ENCODE results near the gene BTBD9. TPM values are rescaled to one million over a fixed set of nuclear protein-coding genes. Genes with fewer than 3 reads are reported as not detected.

Gene BTBD9
- total and polyA plus RNA-seq, 5 donors from 2014 or later, result 11.6 to 79.7 (median 16.7) TPM

DNA sequence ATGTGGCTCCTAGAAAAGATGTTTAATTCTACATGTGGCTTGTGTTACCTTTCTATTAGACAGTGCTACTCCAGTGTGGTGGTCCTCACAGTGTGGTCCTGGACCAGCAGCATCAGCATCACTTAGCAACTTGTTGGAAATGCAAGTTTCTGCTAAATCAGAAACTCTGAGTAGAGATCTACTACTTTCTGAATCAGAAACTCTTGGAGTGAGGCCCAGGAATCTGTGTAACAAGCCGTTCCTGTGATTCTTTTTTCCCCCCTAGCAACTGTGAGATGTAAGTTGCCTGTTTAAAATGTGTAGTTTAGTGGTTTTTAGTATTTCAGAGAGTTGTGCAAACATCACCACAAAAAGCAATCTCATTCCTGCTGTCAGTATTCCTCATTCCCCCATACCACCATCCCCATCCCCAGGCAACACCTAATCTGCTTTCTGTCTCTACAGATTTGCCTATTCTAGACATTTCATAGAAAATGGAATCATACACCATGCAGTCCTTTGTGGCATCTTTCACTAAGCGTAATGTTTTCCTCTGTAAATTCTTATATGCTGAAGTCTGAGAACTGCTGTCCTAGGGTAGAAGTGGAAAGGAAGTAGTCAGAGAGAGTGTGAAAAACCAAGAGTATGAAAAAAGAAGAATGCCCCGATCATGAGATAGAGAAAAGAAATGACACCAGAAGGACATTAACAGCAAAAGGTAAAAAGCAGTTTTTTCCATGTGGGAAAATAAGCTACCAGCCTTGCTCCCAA, 18.9 kb upstream of the BTBD9 start:
- Mint-ChIP-seq H3K36me3 (peaks cover 27% of the 10 kb centered on the region), H3K4me3 (no peak overlapping the region), H3K27me3 (no peaks in the 10 kb centered on the region), H3K9me3 (no peaks in the 10 kb centered on the region), H3K27ac (no peak overlapping the region), H3K4me1 (no peaks in the 10 kb centered on the region)
- no peaks in the 10 kb centered on the region for H3K9me3 ChIP-seq (ENCODE audit: control insufficient read depth in 2 of 2, low read length in 2 of 2)
- H3K4me1 ChIP-seq (ENCODE audit: control insufficient read depth, insufficient read depth, low read length, poor library complexity, severe bottlenecking), result no peaks in the 10 kb centered on the region
- no peaks in the 10 kb centered on the region for H3K36me3 ChIP-seq (ENCODE audit: control insufficient read depth, insufficient read depth, low read length)
- H3K27me3 ChIP-seq (ENCODE audit: control insufficient read depth, insufficient read depth, low read length), result no peaks in the 10 kb centered on the region
- H3K4me3 ChIP-seq (ENCODE audit: low read depth, low read length), result no peak overlapping the region
- DNase-seq (no peak), ATAC-seq (ENCODE audit: low read depth in 2 of 2) (no peak)
- no peak overlapping the region for H3K27ac ChIP-seq (ENCODE audit: insufficient read depth, low read length, poor library complexity, severe bottlenecking)

DNA sequence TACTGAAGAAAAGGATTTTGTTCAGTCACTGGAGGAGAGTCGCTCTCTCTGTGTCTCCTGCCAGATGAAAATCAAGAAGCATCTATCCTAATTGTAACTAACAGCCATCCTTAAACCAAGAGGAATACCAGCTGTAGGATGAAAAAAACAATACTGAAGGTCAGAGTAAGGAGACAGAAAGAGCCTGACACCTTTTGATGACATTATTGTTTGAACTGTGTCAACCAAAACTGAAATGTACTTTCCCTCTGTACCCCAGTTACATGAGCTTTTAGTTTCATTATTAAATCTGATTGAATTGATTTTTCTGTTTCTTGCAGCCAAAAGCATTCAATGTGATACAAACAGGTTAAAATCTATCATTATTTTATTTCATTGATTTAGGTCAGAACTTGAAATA, 17.2 kb upstream of the BTBD9 start:
- H3K27ac ChIP-seq (ENCODE audit: insufficient read depth, low read length, poor library complexity, severe bottlenecking), result no peak overlapping the region
- H3K36me3 Mint-ChIP-seq, result peaks cover 19% of the 10 kb centered on the region
- H3K4me3 ChIP-seq (ENCODE audit: low read depth, low read length), result no peak overlapping the region
- no peaks in the 10 kb centered on the region for H3K4me1 ChIP-seq (ENCODE audit: control insufficient read depth, insufficient read depth, low read length, poor library complexity, severe bottlenecking)
- H3K4me1 Mint-ChIP-seq, result no peaks in the 10 kb centered on the region
- H3K27ac Mint-ChIP-seq, result no peak overlapping the region
- no peaks in the 10 kb centered on the region for H3K27me3 ChIP-seq (ENCODE audit: control insufficient read depth, insufficient read depth, low read length)
- H3K36me3 ChIP-seq (ENCODE audit: control insufficient read depth, insufficient read depth, low read length), result no peaks in the 10 kb centered on the region
- no peak overlapping the region for H3K4me3 Mint-ChIP-seq
- H3K27me3 Mint-ChIP-seq, result no peaks in the 10 kb centered on the region
- DNase-seq (no peak), ATAC-seq (ENCODE audit: low read depth in 2 of 2) (no peak)
- H3K9me3 Mint-ChIP-seq, result no peaks in the 10 kb centered on the region
- no peaks in the 10 kb centered on the region for H3K9me3 ChIP-seq (ENCODE audit: control insufficient read depth in 2 of 2, low read length in 2 of 2)

DNA sequence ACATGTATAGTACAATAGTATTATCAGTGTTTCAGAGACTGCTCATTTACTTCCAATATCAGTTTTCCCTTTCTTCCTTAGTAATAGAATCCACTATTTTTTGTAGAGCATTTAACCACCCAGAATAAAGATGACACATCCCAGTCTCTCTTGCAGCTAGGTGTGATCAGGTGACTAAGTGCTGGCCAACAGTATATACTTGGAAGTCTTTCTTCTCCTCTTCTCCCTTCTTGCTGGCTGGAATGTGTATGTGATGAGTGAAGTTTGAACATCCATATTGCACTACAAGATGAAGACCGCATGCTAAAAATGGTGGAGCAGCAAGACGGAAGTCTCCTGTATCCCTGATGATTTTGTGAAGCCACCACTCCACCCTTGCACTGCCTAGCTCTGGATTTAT, 14.5 kb upstream of the BTBD9 start:
- H3K4me3 Mint-ChIP-seq, result no peak overlapping the region
- no peak for ATAC-seq (ENCODE audit: low read depth in 2 of 2)
- H3K9me3 Mint-ChIP-seq, result peaks cover 0 to 5% (median 0%) of the 10 kb centered on the region in 7 donors

DNA sequence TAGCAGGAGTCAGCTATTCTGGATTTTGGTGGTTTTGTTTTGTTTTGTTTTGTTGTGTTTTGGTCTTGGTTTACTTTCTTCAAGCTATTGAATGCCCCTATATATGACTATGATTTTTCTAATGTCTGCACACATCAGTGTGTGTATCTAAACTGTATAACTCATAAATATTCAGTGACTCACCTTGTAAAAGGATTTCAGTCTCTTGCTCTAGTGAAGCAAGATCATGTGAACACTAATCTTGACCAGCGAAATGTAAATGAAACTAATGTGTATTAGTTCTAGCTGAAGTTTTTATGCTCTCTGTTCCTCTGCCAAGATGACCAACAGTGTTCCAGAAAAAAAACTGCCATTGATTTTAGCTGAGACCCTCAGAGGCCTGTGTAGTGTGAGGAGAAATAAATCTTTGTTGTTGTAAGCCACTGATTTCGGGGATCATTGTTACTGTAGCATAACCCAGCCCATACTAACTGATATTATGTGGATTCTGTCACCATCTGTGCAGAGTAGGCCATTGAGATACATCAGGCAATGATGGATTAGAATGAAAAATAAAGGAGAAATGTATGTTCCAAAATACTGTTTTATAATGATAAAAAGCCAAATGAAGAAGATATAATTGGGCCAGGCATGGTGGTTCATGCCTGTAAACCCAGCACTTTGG, 11.5 kb upstream of the BTBD9 start:
- no peaks in the 10 kb centered on the region for H3K27me3 Mint-ChIP-seq
- H3K9me3 Mint-ChIP-seq, result peaks cover 0 to 5% (median 0%) of the 10 kb centered on the region in 7 donors
- peaks cover 12% of the 10 kb centered on the region for H3K36me3 Mint-ChIP-seq
- Histone ChIP-seq H3K4me3 (ENCODE audit: low read depth, low read length) (no peak overlapping the region), H3K9me3 (ENCODE audit: control insufficient read depth in 2 of 2, low read length in 2 of 2) (no peaks in the 10 kb centered on the region), H3K27ac (ENCODE audit: insufficient read depth, low read length, poor library complexity, severe bottlenecking) (no peak overlapping the region), H3K36me3 (ENCODE audit: control insufficient read depth, insufficient read depth, low read length) (no peaks in the 10 kb centered on the region), H3K4me1 (ENCODE audit: control insufficient read depth, insufficient read depth, low read length, poor library complexity, severe bottlenecking) (no peaks in the 10 kb centered on the region), H3K27me3 (ENCODE audit: control insufficient read depth, insufficient read depth, low read length) (no peaks in the 10 kb centered on the region)
- no peak for ATAC-seq (ENCODE audit: low read depth in 2 of 2)
- DNase-seq, result no peak
- no peak overlapping the region for H3K27ac Mint-ChIP-seq
- peaks cover 0 to 13% (median 3%) of the 10 kb centered on the region in 4 donors for H3K4me1 Mint-ChIP-seq
- H3K4me3 Mint-ChIP-seq, result no peak overlapping the region

More for the DNA sequence above, 14.5 kb upstream of the BTBD9 start:
- Histone ChIP-seq H3K4me1 (ENCODE audit: control insufficient read depth, insufficient read depth, low read length, poor library complexity, severe bottlenecking) (no peaks in the 10 kb centered on the region), H3K27me3 (ENCODE audit: control insufficient read depth, insufficient read depth, low read length) (no peaks in the 10 kb centered on the region), H3K27ac (ENCODE audit: insufficient read depth, low read length, poor library complexity, severe bottlenecking) (no peak overlapping the region), H3K9me3 (ENCODE audit: control insufficient read depth in 2 of 2, low read length in 2 of 2) (no peaks in the 10 kb centered on the region), H3K4me3 (ENCODE audit: low read depth, low read length) (no peak overlapping the region), H3K36me3 (ENCODE audit: control insufficient read depth, insufficient read depth, low read length) (no peaks in the 10 kb centered on the region)
- no peaks in the 10 kb centered on the region for H3K27me3 Mint-ChIP-seq
- no peak for DNase-seq
- H3K27ac Mint-ChIP-seq, result peak overlapping the region in 1 of 3 donors; percentile 3
- H3K36me3 Mint-ChIP-seq, result peaks cover 21% of the 10 kb centered on the region
- no peaks in the 10 kb centered on the region for H3K4me1 Mint-ChIP-seq

DNA sequence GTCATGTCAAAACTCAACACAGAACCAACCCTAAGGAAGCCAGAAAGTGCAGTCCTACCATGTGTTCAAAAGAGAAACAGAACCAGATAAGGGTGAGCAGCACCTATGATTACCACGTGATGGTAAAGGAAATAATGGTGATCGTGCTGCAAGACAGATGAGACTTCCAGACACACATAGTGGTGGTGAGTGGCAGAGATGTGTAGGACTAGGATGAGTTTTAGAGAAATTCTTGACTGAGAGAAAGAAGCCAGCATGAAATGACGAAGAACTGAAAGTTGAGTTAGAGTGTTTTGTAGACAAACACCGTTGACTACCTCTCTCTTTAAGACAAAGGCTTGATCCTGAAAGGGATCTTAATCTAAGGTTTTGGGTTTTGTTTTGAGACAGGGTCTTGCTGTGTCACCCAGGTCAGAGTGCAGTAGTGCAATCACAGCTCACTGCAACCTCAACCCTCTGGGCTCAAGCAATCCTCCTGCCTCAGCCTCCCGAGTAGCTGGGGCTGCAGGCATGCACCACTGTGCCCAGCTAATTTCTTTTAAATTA, 10.6 kb upstream of the BTBD9 start:
- no peak overlapping the region for H3K4me3 ChIP-seq (ENCODE audit: low read depth, low read length)
- H3K9me3 ChIP-seq (ENCODE audit: control insufficient read depth in 2 of 2, low read length in 2 of 2), result no peaks in the 10 kb centered on the region
- peaks cover 0 to 5% (median 0%) of the 10 kb centered on the region in 7 donors for H3K9me3 Mint-ChIP-seq
- no peaks in the 10 kb centered on the region for H3K27me3 ChIP-seq (ENCODE audit: control insufficient read depth, insufficient read depth, low read length)
- no peaks in the 10 kb centered on the region for H3K36me3 ChIP-seq (ENCODE audit: control insufficient read depth, insufficient read depth, low read length)
- H3K4me3 Mint-ChIP-seq, result no peak overlapping the region
- peaks cover 12% of the 10 kb centered on the region for H3K36me3 Mint-ChIP-seq
- DNase-seq (no peak), ATAC-seq (ENCODE audit: low read depth in 2 of 2) (no peak)
- no peak overlapping the region for H3K27ac ChIP-seq (ENCODE audit: insufficient read depth, low read length, poor library complexity, severe bottlenecking)
- H3K27me3 Mint-ChIP-seq, result no peaks in the 10 kb centered on the region
- no peaks in the 10 kb centered on the region for H3K4me1 ChIP-seq (ENCODE audit: control insufficient read depth, insufficient read depth, low read length, poor library complexity, severe bottlenecking)
- H3K4me1 Mint-ChIP-seq, result peaks cover 0 to 13% (median 4%) of the 10 kb centered on the region in 4 donors
- no peak overlapping the region for H3K27ac Mint-ChIP-seq

DNA sequence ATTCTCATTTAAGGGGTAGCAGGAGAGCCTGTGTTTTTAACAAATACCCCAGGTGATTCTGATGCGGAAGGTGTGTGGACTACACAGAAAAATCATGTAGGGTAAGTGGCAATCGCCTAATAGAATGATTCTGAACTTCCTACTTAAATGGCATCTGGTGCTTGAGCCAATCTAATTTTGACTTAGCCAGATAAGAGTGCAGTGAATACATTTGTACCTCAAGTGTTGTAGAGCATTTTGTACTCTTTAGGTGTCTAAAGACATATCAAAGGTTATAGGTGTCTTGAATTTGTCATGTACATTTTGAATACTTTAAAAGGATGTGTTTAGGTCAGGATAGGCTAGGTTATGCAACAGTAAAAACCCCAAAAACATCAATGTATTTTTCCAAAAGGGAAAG, 10.0 kb upstream of the BTBD9 start:
- Mint-ChIP-seq H3K27ac (peak overlapping the region in 1 of 3 donors; percentile 15), H3K9me3 (peaks cover 0 to 5% (median 0%) of the 10 kb centered on the region in 7 donors), H3K4me3 (no peak overlapping the region), H3K4me1 (peaks cover 0 to 13% (median 4%) of the 10 kb centered on the region in 4 donors), H3K27me3 (no peaks in the 10 kb centered on the region), H3K36me3 (peaks cover 12% of the 10 kb centered on the region)
- Histone ChIP-seq H3K36me3 (ENCODE audit: control insufficient read depth, insufficient read depth, low read length) (no peaks in the 10 kb centered on the region), H3K27me3 (ENCODE audit: control insufficient read depth, insufficient read depth, low read length) (no peaks in the 10 kb centered on the region), H3K4me1 (ENCODE audit: control insufficient read depth, insufficient read depth, low read length, poor library complexity, severe bottlenecking) (no peaks in the 10 kb centered on the region), H3K27ac (ENCODE audit: insufficient read depth, low read length, poor library complexity, severe bottlenecking) (no peak overlapping the region), H3K9me3 (ENCODE audit: control insufficient read depth in 2 of 2, low read length in 2 of 2) (no peaks in the 10 kb centered on the region), H3K4me3 (ENCODE audit: low read depth, low read length) (no peak overlapping the region)
- ATAC-seq (ENCODE audit: low read depth in 2 of 2), result no peak
- no peak for DNase-seq

DNA sequence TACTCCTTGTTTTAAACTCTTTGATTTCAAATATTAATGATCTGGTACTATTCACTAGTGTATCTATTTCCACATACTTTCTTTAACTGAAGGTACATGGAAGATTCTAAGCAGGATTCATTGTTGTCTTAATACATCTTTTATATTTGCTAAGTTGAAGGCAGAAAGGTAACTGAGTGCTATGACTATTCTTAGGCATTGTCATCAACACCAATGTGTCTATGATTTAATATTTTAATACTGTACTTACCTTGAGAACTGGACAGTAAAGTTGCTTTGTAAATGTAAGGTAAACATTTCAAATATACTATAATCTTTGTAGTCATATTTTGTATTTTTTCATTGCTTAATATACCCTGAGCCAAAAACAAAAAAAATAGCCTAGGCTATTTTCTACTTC, 8.9 kb upstream of the BTBD9 start:
- Mint-ChIP-seq H3K4me3 (no peak overlapping the region), H3K4me1 (peaks cover 0 to 13% (median 4%) of the 10 kb centered on the region in 4 donors), H3K27me3 (no peaks in the 10 kb centered on the region), H3K36me3 (peaks cover 8% of the 10 kb centered on the region), H3K27ac (no peak overlapping the region), H3K9me3 (peaks cover 0 to 5% (median 0%) of the 10 kb centered on the region in 7 donors)
- Histone ChIP-seq H3K4me3 (ENCODE audit: low read depth, low read length) (no peak overlapping the region), H3K36me3 (ENCODE audit: control insufficient read depth, insufficient read depth, low read length) (no peaks in the 10 kb centered on the region), H3K27me3 (ENCODE audit: control insufficient read depth, insufficient read depth, low read length) (no peaks in the 10 kb centered on the region), H3K27ac (ENCODE audit: insufficient read depth, low read length, poor library complexity, severe bottlenecking) (no peak overlapping the region), H3K4me1 (ENCODE audit: control insufficient read depth, insufficient read depth, low read length, poor library complexity, severe bottlenecking) (no peaks in the 10 kb centered on the region), H3K9me3 (ENCODE audit: control insufficient read depth in 2 of 2, low read length in 2 of 2) (no peaks in the 10 kb centered on the region)
- DNase-seq (no peak), ATAC-seq (ENCODE audit: low read depth in 2 of 2) (no peak)

All from CD4-positive, CD25-positive, alpha-beta regulatory T cell (primary cell).